Kidney epithelial cell (primary cell): ENCODE data around the gene CAMK4. TPM values are rescaled to one million over a fixed set of nuclear protein-coding genes. Genes with fewer than 3 reads are reported as not detected.

ENCODE experiments used
- DNase-seq: peaks from one replicate; pipeline ENCODE4 v3.0.0-alpha.2; 2010; ENCODE audit warnings: low read depth
- H3K27me3 ChIP-seq: 2 replicates; pipeline ENCODE4 v1.6.0; 2011; ENCODE audit warnings: low read length; ENCODE audit not compliant: control insufficient read depth, insufficient read depth
- H3K36me3 ChIP-seq: 2 replicates; pipeline ENCODE4 v1.5.1; 2011; ENCODE audit warnings: low read length; ENCODE audit not compliant: control insufficient read depth, insufficient read depth
- H3K4me3 ChIP-seq: 2 replicates; pipeline ENCODE4 v1.5.1; 2011; ENCODE audit warnings: low read depth, mild to moderate bottlenecking, control low read depth, low read length
- CTCF ChIP-seq: IDR thresholded peaks from 2 replicates; pipeline ENCODE4 v1.5.1; 2011; ENCODE audit warnings: mild to moderate bottlenecking, moderate library complexity, low read length, control low read depth, inconsistent platforms; ENCODE audit not compliant: insufficient read depth, poor library complexity, severe bottlenecking
- total RNA-seq: library from RNA; depleted of rRNA; stranded (reverse); fragments of >200 nt; gene quantifications from 2 replicates; pipeline ENCODE4 v1.2.3, GENCODE V29; 2015

The CAMK4 gene
- total RNA-seq, 1 donor from 2014 or later, result 0.75 TPM

GRCh38 chr5:111386832-111387162 lies 162.6 kb downstream of the CAMK4 start:
- Histone ChIP-seq H3K36me3 (no peaks in the 10 kb centered on the region), H3K4me3 (no peak overlapping the region), H3K27me3 (no peaks in the 10 kb centered on the region)
- no peak for TF ChIP-seq CTCF
- DNase-seq, result no peak

GRCh38 chr5:111387361-111387760 lies 163.2 kb downstream of the CAMK4 start:
- Histone ChIP-seq H3K36me3 (no peaks in the 10 kb centered on the region), H3K4me3 (no peak overlapping the region), H3K27me3 (no peaks in the 10 kb centered on the region)
- TF ChIP-seq CTCF, result no peak
- DNase-seq, result no peak

- Histone ChIP-seq H3K27me3 (no peaks in the 10 kb centered on the region), H3K36me3 (no peaks in the 10 kb centered on the region), H3K4me3 (no peak overlapping the region)
- TF ChIP-seq CTCF, result no peak
- peak; percentile 56 for DNase-seq
Measured at GRCh38 chr5:111389390-111390082, 165.4 kb downstream of the CAMK4 start.

- TF ChIP-seq CTCF, result no peak
- Histone ChIP-seq H3K27me3 (no peaks in the 10 kb centered on the region), H3K36me3 (no peaks in the 10 kb centered on the region), H3K4me3 (no peak overlapping the region)
- DNase-seq, result no peak
Measured at GRCh38 chr5:111392181-111392580, 168.0 kb downstream of the CAMK4 start.

GRCh38 chr5:111394586-111394985 lies 170.4 kb downstream of the CAMK4 start:
- no peak for DNase-seq
- no peak for TF ChIP-seq CTCF

GRCh38 chr5:111398013-111398412 lies 173.8 kb downstream of the CAMK4 start:
- TF ChIP-seq CTCF, result no peak
- H3K36me3 ChIP-seq, result no peaks in the 10 kb centered on the region
- H3K4me3 ChIP-seq, result no peak overlapping the region
- no peak for DNase-seq
- no peaks in the 10 kb centered on the region for H3K27me3 ChIP-seq

More at GRCh38 chr5:111394586-111394985, 170.4 kb downstream of the CAMK4 start:
- no peaks in the 10 kb centered on the region for H3K36me3 ChIP-seq
- H3K4me3 ChIP-seq, result no peak overlapping the region
- H3K27me3 ChIP-seq, result no peaks in the 10 kb centered on the region
